OCI-LY1 (cell line): ENCODE measurements around the gene STX17.

Source experiments
- H2AFZ ChIP-seq: fragments of 200-600 bp; sonication (generic), shearing (Covaris generic); 2 replicates; pipeline ENCODE4 v1.6.0; 2014; ENCODE audit warnings: antibody characterized with exemption, mild to moderate bottlenecking, low read length
- H3F3A ChIP-seq: fragments of 200-600 bp; sonication (generic), shearing (Covaris generic); 2 replicates; pipeline ENCODE4 v1.6.0; 2014; ENCODE audit warnings: mild to moderate bottlenecking, antibody characterized with exemption, low read length, moderate library complexity; ENCODE audit not compliant: insufficient read depth
- H3K27ac ChIP-seq: fragments of 200-600 bp; sonication (generic); 2 replicates; pipeline ENCODE4 v1.5.1; 2014; ENCODE audit warnings: low read length, mixed run types, mild to moderate bottlenecking, low read depth; ENCODE audit not compliant: poor library complexity, severe bottlenecking
- H3K27me3 ChIP-seq: fragments of 200-600 bp; sonication (generic); 2 replicates; pipeline ENCODE4 v1.6.0; 2014; ENCODE audit warnings: antibody characterized with exemption, mild to moderate bottlenecking, low read length, moderate library complexity; ENCODE audit not compliant: insufficient read depth
- H3K36me3 ChIP-seq: fragments of 200-600 bp; sonication (generic); 2 replicates; pipeline ENCODE4 v1.6.1; 2014; ENCODE audit warnings: mild to moderate bottlenecking, antibody characterized with exemption, low read length, moderate library complexity, mixed read lengths; ENCODE audit not compliant: insufficient read depth
- H3K4me1 ChIP-seq: fragments of 200-600 bp; sonication (generic); 2 replicates; pipeline ENCODE4 v1.5.1; 2014; ENCODE audit warnings: mild to moderate bottlenecking, low read length, moderate library complexity; ENCODE audit not compliant: insufficient read depth, severe bottlenecking
- H3K4me2 ChIP-seq: fragments of 200-600 bp; sonication (generic), shearing (Covaris generic); 2 replicates; pipeline ENCODE4 v1.6.1; 2014; ENCODE audit warnings: low read length
- H3K4me3 ChIP-seq: fragments of 200-600 bp; sonication (generic); 2 replicates; pipeline ENCODE4 v1.5.1; 2014; ENCODE audit warnings: low read length, low read depth, mild to moderate bottlenecking, mixed read lengths; ENCODE audit not compliant: poor library complexity, severe bottlenecking
- H3K79me2 ChIP-seq: fragments of 200-600 bp; shearing (Covaris generic); 2 replicates; pipeline ENCODE4 v1.6.1; 2016; ENCODE audit warnings: mixed run types, low read length, mixed read lengths; ENCODE audit not compliant: insufficient read depth
- H3K9ac ChIP-seq: fragments of 200-600 bp; sonication (generic), shearing (Covaris generic); 2 replicates; pipeline ENCODE4 v1.6.1; 2014; ENCODE audit warnings: mild to moderate bottlenecking, low read length, mixed read lengths
- H3K9me2 ChIP-seq: fragments of 200-600 bp; sonication (generic), shearing (Covaris generic); 2 replicates; pipeline ENCODE4 v1.6.1; 2014; ENCODE audit warnings: low read depth, mild to moderate bottlenecking, low read length, mixed read lengths
- H3K9me3 ChIP-seq: fragments of 200-600 bp; shearing (Covaris generic); 2 replicates; pipeline ENCODE4 v1.6.1; 2014; ENCODE audit warnings: low read length, mixed read lengths
- H4K20me1 ChIP-seq: fragments of 200-600 bp; sonication (generic), shearing (Covaris generic); 2 replicates; pipeline ENCODE4 v1.6.0; 2016; ENCODE audit warnings: mild to moderate bottlenecking, low read length; ENCODE audit not compliant: insufficient read depth
- EZH2 ChIP-seq: fragments of 200-600 bp; sonication (generic), shearing (Covaris generic); IDR thresholded peaks from 2 replicates; pipeline ENCODE4 v1.8.0; 2017; ENCODE audit warnings: borderline replicate concordance, mixed run types, mild to moderate bottlenecking, antibody characterized with exemption, low read length, moderate library complexity, mixed read lengths
- TF ChIP-seq, protein P1 (sequence below): fragments of 200-600 bp; sonication (generic), shearing (Covaris generic); IDR thresholded peaks from 2 replicates; pipeline ENCODE4 v1.5.1; 2017; ENCODE audit warnings: mild to moderate bottlenecking, antibody characterized with exemption, low read length, moderate library complexity, mixed read lengths

The STX17 gene

DNA sequence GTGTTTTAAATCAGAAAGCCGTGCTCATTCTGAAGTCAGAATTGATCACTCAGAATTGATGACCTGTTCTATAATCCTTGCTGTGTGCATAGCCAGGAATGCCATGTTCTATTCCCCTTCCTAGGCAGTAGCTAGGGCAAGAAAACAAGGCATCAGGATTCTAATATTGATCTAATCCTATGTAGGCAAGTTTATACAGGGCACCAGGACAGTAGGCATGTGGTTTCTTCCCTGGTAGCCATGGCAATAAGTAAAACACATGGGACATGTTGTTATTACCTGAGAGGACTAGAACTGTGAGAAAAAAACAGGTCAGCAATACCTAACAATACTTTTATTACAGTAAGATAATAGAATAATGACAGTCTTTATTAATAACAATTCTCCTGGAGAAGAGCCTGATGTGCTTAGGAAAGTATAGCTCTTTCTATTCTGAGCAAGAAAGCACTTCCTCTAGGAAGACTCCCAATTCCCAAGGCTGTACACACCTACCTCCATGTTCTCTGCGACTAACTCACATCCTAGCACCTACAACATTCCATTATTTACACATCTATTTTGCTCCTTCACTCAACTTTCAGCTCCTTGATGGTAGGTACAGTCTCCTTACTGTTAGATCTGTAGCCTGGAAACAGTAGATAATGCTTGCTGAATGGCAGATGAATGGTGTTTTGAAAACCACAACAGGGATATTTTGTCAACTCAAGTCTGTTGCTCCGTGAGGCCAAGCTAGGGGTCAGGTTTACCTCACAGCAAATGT is 70.8 kb downstream of the STX17 start:
- TF ChIP-seq EZH2, result no peak
- TF ChIP-seq, protein P1, sequence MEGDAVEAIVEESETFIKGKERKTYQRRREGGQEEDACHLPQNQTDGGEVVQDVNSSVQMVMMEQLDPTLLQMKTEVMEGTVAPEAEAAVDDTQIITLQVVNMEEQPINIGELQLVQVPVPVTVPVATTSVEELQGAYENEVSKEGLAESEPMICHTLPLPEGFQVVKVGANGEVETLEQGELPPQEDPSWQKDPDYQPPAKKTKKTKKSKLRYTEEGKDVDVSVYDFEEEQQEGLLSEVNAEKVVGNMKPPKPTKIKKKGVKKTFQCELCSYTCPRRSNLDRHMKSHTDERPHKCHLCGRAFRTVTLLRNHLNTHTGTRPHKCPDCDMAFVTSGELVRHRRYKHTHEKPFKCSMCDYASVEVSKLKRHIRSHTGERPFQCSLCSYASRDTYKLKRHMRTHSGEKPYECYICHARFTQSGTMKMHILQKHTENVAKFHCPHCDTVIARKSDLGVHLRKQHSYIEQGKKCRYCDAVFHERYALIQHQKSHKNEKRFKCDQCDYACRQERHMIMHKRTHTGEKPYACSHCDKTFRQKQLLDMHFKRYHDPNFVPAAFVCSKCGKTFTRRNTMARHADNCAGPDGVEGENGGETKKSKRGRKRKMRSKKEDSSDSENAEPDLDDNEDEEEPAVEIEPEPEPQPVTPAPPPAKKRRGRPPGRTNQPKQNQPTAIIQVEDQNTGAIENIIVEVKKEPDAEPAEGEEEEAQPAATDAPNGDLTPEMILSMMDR, result no peak
- no peak overlapping the region for H2AFZ ChIP-seq
- no peaks in the 10 kb centered on the region for H3K9me2 ChIP-seq
- no peak overlapping the region for H3K4me3 ChIP-seq
- no peaks in the 10 kb centered on the region for H4K20me1 ChIP-seq
- no peaks in the 10 kb centered on the region for H3F3A ChIP-seq
- H3K9ac ChIP-seq, result no peak overlapping the region
- no peaks in the 10 kb centered on the region for H3K36me3 ChIP-seq
- no peak overlapping the region for H3K4me2 ChIP-seq
- no peaks in the 10 kb centered on the region for H3K9me3 ChIP-seq
- no peaks in the 10 kb centered on the region for H3K79me2 ChIP-seq
- no peaks in the 10 kb centered on the region for H3K4me1 ChIP-seq
- no peaks in the 10 kb centered on the region for H3K27me3 ChIP-seq
- no peak overlapping the region for H3K27ac ChIP-seq

DNA sequence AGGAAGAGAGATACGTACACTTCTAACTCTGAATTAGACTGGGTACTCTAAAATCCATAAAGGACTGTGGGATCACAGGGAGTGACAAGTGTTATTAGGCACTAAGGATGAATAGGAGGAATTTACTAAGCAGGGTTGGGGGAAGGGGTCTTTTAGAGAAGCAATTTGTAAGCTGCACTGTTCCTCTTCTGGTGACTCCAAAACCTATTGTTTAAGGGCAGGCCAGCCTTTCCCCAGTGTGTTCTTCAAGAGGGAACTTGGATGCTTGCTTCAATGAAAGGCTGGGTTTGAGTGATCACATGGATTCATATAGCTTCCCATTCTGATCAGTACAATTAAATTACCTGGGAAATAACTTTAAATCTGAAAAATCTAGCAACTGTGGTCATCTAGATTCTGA is 71.8 kb downstream of the STX17 start:
- no peaks in the 10 kb centered on the region for H3K27me3 ChIP-seq
- no peak overlapping the region for H3K9ac ChIP-seq
- H3K79me2 ChIP-seq, result no peaks in the 10 kb centered on the region
- H2AFZ ChIP-seq, result no peak overlapping the region
- no peak overlapping the region for H3K27ac ChIP-seq
- H3K4me3 ChIP-seq, result no peak overlapping the region
- no peaks in the 10 kb centered on the region for H4K20me1 ChIP-seq
- H3K36me3 ChIP-seq, result 0 out of 2 replicates have a peak, but pooled peaks cover 5% of the 10 kb centered on the region
- no peaks in the 10 kb centered on the region for H3K4me1 ChIP-seq
- H3K4me2 ChIP-seq, result no peak overlapping the region
- no peaks in the 10 kb centered on the region for H3K9me2 ChIP-seq
- H3K9me3 ChIP-seq, result no peaks in the 10 kb centered on the region
- H3F3A ChIP-seq, result no peaks in the 10 kb centered on the region
- no peak for TF ChIP-seq EZH2
- TF ChIP-seq, protein P1, result no peak

DNA sequence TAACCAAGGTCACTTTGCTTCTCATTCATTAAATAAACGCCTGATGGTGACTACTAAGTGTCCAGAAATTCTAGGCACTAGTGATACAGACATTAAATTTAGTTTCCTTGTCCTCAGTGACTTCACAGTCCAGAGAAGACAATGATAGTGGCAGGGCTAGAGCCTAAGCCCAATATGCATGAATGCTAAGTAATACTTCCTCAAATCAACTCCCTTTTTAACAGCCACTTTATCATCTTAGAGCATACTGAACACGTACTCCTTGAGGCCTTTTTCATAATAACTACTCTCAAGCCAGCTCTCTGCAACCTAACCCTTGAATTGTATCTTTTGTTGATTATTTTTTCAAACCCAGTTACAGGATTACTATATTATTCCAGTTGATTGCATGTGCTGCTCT is 74.1 kb downstream of the STX17 start:
- no peak overlapping the region for H3K4me2 ChIP-seq
- H3K9me3 ChIP-seq, result no peaks in the 10 kb centered on the region
- no peaks in the 10 kb centered on the region for H3K79me2 ChIP-seq
- H3K4me1 ChIP-seq, result no peaks in the 10 kb centered on the region
- H3F3A ChIP-seq, result no peaks in the 10 kb centered on the region
- H3K4me3 ChIP-seq, result no peak overlapping the region
- no peak overlapping the region for H3K27ac ChIP-seq
- H3K9ac ChIP-seq, result no peak overlapping the region
- no peak overlapping the region for H2AFZ ChIP-seq
- no peaks in the 10 kb centered on the region for H4K20me1 ChIP-seq
- TF ChIP-seq, protein P1, result no peak
- no peak for TF ChIP-seq EZH2
- no peaks in the 10 kb centered on the region for H3K9me2 ChIP-seq
- peaks cover 5% of the 10 kb centered on the region; the same call in 1 of the 2 replicates for H3K36me3 ChIP-seq
- no peaks in the 10 kb centered on the region for H3K27me3 ChIP-seq
